Hematopoietic multipotent progenitor cell treated with erythropoietin and hydrocortisone succinate and interleukin-3 and kit ligand, for 6 days (in vitro differentiated cells): ENCODE data around the gene FAM174B.
"Not testable (repeated sequence)": the region's sequence is repeated elsewhere in the genome, so short reads cannot be mapped to it uniquely, and the experiment has no call there.

Experiments used
- DNase-seq: peaks from one replicate; pipeline ENCODE4 v3.0.0-alpha.2; 2015

The FAM174B gene

DNA sequence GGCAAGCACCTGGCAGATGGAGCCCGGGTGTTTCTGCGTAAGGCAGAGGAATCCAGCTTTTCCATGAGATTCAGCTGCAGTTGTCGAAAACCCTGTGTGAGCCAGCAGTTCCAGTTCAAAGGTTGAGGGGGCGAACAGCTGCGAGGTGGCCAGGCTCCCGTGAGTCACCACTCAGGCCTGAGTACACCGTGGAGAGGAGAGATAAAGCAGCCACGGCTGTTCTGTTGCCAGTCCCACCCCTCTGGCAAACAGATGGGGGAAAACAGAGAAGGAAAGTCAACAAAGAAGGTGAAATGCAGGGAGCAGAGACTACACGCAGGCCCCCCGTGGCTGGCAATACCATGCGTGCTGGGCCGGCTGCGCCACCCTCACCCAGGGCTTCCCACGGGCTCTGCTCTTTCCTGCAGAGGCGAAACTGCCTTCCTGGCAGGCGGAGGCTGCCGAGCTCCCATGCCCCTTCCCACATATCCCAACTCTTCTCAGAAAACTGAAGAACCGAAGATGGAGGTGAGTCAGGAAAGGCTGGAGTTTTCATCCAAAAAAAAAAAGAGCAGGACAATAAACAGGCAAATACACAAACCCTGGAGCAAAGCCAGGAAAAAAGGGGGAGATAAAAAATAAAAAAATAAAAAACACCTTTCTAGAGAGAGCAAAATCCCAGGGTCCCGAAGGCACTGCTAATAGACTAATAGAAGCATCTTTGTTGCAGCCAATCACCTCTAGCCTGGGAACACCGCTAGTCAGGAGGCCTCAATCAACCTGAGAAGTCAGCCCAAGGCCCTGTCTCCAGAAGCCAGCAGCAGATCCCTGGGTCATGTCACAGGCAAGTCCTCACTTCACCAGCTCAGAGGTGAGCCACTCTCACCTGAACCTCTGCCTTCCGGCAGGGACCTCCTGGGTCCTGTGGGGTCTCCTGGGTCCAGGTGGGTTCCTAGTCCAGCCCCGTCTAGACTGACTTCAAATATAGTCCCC is 37.7 kb downstream of the FAM174B start:
- DNase-seq: peak; percentile 88

DNA sequence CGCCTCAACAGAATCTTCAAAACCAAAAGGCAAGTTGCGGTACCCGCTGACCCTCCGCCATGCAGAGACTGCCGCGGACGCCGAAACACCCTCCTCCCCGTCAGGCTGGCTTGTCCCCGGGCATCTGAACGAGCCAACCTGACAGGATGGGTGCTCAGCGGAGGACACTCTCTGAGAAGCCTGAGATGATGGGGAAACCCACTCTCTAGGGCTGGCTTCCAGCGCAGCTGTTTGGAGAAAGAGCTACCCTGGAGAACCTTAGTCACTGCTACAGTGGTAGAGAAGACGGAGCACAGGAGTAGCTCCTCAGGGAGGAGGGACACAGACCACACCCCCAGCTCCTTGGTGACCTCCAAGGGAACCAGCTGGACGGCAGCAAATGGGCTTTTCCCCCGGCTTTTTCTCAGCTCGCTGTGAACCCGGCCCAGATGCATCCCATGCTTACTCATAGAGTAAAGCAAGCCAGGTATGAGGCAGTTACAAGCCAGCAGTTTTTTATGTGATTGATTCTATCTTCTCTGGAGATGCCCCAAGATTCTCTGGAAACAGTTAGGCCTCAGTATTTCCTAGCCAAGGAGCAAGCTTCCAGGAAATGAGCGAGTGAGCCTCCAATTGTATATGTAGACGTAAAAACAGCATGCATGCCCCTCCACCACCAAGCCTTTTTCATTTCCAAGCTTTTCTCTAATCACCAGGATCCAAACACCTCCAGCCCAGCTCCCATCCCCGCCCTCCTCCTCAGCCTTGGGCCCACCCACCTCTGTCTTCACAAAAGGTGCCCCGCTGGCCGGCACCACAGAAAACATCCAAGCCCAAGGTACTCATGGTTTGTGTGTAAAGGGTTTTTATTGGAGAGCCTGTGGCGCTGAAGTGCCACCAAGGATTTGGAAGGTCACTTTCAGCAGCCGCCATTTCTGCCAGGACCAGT is 38.7 kb downstream of the FAM174B start:
- DNase-seq: no peak

DNA sequence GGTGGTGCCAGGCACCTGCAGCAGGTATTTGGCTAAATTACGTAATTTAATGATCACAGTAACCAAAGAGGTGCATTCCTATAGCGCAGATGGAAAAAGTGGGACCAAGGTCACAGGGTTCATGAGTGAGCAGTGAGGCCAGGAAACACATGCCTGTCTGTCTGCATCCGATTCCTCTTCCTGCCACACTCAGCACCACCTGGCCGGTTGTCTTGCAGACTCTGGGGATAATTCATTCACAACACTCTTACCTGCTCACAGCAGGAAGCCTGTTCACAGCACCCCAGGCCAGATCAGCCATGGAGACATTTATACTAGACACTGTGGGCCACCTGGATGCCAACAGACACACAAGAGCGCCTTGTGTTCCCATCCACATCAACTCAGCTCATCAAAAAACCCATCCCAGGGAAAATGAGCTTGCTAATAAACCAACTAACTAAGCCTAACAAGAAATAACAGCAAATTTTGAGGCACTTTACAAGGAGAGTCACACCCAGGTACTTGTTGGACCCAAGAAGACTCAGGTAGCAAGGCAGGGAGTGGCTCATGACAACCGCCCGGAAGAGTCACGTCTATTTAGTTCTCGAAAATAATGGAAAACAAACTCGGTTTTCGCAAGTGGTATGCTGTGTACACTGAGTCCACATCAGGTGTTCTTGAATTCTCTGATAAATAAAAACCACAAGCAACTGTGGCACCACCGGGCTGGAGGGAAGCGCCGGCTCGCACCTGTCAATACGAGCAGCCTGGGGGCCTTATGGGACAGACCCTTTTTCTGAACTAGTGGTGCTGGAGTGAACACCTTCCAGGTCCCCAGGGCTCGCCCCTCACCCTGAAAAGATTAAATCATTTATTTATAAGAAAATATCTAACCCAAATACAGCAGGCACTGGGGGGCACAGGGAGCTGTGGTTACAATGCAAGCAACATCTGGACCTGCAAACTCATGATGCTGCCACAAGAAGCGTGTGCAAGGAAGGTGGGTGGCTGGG is 40.5 kb downstream of the FAM174B start:
- no peak for DNase-seq

DNA sequence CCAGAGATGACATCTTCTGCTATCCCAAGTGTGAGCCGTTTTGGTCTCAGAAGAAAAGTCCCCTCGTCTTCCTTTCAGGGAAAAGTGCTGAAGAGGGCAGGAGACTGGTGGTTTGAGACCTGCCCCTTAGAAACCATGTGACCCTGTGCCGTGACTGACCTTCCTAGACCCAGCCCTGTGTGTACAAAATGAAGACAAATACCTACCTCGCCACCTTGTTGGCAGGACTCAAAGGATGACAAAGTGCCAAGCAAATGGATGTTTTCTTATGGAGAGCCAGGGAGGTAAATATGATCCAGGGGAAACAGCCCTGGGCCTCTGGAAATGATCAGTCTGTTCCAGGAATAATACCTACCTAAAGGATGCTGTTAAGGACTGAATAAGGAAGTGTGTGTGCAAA is 41.3 kb downstream of the FAM174B start:
- no peak for DNase-seq

DNA sequence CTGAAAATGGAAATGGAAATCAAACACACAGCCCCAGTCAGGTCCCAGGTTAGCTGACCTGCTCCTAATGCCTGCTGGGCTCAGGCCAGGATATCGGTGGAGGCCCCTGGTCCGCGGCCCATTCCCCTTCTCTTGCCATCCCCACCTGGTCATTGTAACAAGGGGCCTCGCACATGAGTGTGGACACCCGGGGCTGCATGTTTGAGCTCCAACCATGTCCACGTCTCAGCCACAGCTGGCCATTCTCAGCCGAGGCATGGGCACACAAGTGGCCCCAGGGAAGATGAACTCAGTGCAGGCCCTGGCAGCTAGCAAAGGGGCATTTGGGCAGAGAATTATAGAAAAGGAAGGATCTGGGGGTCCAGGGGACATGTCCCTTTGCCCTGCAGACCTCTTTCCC is 41.7 kb downstream of the FAM174B start:
- DNase-seq: no peak

DNA sequence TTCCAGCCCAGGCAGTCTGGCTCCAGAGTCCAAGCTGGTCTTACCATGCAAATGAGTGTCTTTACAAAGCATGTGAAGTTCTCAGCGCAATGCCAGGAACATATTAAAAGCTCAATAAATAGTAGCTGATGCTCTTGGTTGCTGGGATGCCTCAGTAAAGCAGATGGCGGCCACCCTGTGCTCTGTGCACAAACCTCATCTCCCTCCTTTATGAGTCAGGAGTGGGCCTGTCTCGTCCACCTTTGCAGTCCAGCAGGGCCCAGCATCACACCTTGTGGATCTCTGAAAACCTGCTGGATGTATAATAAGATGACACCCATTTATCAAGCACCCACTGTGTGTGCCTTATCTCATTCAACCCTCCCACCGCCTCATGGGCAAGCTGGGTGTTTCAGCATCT is 42.7 kb downstream of the FAM174B start:
- DNase-seq: no peak

DNA sequence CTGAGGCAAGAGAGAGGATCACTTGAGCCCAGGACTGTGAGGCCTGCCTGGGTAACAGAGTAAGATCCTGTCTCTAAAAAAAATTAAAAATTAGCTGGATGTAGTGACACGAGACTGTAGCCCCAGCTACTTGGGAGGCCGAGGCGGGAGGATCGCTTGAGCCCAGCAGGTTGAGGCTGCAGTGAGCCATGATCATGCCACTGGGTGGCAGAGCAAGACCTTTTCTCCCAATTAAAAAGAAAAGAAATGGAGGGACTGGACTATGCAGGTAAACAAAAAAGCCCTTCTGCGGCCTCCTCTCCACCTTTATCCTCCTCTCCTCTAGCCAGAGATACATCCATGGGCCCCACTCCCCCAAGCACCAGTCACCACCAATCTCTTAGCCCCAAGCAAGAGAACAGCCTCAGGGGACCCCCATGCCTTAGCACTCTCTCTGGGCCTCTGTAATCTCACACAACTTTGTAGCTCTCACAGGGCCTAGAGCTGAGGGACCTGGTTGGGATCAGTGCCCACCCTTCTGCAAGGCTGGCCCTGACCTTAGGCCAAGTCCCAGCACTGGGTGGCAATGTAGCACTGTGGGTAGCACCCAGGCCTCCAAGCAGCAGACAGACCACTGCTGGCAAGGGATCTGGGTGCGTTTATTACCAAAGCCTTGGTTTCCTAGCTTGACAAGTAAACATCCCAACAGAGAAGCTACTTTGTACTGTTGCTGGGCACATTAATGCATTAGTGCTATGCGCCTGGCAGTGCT is 43.4 kb downstream of the FAM174B start:
- no peak for DNase-seq

DNA sequence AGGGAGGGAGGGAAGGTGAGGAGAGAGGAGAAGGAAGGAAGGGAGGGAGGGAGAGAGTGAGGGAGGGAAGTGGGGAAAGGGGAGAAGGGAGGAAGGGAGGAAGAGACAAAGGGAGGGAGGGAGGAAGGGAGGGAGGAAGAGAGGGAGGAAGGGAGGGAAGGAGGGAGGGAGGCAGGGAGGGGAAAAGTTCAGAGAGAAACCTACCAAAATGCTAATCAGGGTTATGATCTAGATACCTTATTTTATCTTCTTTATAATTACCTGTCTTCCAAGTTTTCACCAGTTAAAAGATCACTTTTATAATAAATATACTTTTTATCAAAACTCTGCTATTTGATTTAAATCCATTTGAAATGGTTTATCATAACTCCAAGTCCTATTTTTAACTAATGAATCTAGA is 44.4 kb downstream of the FAM174B start:
- no peak for DNase-seq

DNA sequence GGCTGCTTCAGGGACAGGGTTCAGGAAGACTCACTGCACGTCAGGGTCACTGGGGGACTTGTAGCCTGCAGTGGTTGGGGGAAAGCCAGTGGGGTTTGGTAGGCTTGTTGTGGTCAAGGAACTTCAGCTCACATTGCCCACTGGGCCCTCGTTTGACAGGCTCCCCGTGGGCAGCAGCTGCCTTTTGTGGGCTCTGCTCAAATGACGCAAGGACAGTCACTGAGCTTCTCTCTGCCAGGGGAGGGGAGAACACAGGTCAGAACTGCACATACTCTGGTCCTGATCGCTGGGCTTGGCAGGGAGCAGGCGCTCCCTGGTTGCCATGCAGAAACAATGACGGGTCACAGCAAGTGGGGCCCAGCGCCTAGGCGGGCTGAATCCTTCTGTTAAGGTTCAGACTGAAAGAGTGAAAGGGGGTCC is 45.5 kb downstream of the FAM174B start:
- no peak for DNase-seq

DNA sequence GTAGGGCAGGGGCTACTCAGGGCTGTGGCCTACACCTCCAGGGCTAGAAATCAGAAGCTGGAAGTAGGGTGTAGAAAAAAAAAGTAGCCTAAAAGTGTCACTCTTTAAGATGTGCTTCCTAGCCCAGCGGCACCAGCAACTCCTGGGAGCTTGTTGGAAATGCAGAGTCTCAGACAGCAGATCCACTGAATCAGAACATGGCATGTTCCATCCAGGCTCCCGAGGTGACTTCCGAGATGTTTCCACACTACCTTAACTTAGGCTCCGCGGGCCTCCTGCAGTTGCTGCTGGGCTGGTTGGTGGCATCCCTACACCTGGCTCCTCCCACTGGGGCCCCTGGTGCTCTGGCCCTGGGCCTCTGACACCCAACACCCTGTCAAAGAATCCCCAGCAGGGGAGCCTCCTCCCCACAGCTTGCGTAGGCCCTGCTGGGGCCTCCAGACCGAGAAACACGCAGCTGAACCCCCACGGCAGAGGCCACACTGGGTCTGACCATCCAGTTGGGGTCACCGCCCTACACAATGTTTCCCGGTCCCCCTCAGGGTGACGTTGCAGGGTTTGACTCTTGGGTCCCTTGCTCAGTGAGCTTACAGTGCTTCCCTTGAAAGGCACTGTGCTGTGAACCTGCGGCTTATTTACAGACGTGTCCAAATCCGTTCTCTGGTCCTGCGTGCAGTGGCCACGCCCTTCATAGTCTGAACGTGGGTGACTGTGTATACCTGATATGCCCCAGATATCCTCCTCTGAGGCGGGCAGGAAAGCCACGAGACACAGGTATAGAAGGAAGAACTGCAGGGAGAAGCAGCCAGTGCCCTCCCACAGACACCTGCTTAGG is 46.5 kb downstream of the FAM174B start:
- no peak for DNase-seq

DNA sequence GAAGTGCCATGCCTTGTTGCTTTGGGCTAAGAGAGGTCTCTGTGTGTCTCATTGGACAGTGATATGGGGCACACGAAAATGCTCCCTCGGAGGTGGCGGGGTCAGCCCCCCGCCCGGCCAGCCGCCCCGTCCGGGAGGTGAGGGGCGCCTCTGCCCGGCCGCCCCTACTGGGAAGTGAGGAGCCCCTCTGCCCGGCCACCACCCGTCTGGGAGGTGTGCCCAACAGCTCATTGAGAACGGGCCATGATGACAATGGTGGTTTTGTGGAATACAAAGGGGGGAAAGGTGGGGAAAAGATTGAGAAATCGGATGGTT is 48.8 kb downstream of the FAM174B start:
- not testable (repeated sequence) for DNase-seq

DNA sequence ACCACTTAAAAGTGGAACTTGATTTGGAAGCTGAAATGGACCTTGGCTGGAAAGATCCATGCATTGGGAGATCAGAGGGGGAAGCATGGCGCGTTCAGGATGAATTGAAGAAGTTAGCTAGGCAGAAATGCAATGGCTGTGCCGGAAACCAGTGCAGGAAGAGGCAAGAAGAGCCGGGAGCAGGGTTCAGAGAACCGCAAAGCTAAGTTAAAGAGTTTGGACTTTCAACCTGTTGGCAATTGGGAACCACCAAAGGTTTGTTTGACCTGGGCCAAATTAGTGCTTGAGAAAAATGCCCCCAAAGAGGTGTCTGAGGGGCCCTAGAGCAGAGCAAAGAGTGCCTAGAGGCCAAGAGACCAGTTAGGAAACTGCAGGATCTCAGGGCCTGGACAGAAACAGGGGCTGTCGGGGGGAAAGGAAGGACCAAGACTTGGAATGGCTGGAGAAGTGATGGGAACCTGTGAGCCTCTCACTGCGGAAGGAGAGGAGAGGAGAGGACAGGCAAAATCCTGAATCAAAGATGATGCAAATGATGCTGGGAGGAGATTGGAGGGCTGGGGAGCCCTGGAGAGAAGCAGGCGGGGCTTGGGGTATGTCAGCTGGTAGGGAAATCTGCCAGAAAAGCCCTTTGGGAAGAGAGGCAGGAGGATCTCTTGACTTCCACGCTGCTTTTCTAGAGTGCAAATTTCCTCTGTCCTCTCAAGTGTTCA is 49.3 kb downstream of the FAM174B start:
- no peak for DNase-seq

DNA sequence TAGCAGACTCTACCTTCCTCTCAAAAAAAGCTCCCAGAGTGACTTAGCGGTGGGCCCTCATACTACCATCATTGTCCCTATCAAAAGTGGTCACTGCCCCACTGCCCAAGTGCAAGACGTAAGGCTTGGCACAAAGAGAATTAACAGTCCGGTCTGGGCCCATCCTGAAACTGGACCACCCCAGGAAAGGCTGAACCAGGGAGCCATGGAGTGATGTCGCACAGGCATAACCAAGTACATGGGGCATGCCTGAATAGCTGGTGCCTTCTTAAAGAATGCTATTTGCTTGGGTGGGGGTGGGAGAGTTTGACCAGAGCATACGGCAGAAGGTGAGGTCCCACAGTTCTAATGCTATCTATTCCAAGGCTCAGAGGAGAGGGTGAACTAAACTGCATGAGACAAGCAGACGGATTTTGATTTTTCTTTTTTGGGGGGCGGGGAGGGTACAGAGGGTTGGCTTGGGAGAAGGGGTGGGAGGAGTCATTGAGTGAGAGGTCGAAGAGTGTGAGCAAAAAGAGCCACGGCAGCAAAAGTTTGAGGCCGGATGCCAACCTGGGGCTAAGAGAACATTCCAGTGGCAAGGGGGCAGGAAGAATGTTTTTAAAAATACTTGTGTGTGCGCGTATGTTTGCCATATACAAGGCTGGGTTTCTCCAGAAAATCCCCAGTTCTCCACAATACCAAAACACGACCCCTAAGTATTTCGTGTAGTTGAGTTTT is 50.2 kb downstream of the FAM174B start:
- no peak for DNase-seq

DNA sequence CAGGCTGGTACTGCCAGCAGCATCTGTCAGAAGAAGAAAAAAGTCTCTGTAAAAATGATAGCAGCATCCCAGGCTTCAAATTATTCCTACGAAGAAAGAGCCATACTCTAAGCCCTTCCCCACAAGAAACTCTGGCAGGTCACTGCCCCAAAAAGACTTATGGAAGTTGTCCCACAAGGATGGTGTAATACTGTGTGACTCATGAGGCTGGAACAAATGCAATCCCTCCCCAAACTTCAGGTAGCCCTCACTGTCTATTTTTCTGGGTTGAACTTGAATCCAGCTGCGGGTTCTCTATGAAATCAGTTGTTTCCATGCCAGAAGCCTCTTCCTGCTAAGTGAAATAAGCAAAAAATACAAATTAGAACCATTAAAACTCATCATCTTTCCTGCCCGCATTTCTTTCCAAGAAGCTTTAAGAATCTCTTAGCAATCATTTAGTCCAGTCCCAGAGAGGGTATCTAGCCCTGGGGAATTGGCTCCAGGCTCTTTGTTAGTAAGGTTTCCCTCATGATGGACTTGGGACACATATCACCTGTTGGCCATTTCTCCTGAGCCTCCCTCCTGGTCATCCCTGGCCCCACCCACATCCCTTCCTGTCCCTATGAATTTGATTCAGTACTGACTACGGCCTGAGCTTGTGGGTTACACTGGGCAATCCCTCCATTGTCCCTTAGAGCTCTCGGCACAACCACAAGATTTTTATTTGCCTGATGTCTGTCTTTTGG is 51.7 kb downstream of the FAM174B start:
- DNase-seq: no peak

DNA sequence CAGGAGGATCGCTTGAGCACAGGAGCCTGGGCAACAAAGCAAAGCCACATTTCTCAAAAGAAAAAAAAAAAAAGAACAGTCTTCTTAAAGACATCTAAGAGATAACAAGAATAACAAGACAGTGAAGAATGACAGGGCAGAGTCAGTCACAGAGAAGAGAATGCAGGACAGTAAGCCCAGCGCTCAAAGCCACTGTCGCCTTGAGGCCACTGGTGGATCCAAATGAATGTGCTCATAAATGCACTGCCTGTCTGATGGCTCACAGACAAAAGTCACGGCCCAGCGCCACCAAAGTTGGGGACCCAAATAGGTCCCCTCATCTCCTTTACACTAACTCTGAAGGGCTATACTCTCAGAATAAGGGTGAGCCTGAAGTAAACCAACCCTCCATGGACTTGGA is 52.3 kb downstream of the FAM174B start:
- no peak for DNase-seq

DNA sequence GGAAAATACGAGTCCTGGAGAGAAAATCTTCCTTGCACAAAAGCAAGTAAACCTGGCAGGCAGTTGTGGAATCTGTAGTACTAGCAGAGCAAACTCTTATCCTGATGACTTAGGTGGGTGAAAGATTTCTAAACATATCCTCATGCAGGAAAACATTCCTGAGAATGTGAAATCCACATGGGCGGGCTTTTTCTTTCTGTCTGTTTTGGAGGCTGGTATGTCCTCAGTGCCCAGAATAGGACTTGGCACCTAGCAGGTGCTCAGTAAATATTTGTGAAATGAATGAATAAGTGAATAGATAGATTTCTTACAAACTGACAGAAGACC is 53.3 kb downstream of the FAM174B start:
- no peak for DNase-seq

DNA sequence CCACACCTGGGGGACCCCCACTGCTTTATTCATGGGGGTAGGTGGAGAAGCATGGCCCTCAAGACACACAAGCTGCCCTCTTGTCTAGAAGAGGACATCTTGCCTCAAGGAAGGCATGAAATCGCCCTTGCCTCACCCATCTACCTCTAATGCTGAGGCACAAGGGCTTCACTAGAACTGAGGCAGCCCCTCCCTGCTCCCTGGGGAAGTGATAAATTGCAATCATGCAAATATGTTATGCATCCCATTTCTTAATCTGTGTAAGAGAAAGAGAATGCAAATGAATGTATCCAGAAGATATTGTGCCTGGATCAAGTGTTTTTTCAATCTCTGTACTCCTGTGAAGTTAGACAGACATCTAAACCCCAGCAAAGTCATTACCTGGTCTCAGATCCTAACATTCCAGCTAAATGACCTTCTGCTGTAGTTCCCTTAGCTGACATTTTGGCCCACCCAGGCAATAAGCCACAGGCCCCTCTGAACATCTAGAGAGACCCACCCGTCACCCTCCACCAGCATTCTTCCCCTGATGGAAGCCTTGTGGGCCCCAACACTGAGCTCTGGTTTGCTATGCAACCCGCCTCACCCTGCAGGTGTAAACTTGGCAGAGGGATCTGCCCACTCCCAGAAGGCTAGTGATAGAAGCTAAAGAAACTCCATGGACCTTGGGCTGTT is 53.8 kb downstream of the FAM174B start:
- no peak for DNase-seq

DNA sequence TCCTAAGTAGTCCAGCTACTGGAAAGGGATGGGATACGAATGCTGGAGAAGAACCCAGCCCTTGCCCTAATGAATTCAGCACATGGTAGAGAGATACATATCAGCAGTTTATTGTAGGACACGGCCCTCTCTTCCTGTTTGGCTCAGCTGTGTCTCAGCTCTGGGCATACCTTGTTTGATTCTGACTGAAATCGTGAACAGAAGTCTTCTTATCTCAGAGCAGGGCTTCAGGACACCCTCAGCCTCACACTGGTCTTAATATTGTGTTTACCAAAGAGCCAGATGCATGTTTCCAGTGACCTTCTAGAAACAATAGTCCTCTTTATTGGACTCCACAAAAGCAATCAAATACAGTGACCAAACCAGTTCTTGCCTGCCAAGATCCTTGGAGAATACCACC is 54.7 kb downstream of the FAM174B start:
- no peak for DNase-seq
